Amygdala (tissue), 56 donors: ENCODE measurements around the gene PITX2.

Experiments
- DNase-seq, 56 donors: peaks; one replicate each; lab custom pipeline; 2025; lab: John Stamatoyannopoulos, UW

PITX2 gene

DNA sequence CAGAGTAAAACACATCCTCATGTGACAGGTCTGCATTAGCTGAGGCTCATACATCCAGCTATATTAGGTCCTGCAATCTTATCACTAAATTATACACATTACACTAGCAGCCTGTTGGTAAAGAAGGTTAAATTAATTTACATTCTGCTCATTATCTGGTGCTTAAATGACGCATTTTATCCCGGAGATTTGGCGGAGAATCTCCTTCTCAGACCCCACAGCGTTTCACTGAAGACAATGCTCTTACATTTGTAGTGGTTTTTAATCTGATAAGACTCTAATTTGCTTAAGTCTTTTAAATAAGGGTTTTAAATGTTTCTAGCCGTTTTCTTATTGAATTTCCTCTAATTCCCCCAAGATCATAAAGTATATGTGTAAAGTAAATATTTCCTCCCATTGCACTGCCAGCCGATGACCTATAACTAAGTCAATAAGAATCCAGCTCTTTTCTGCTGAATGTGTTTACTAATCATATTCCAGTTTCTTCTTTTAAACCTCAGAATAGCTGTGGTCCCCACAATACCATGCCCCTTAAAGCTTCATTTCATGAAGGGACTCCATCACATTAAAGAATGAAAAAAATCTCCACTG, 2.1 kb upstream of the PITX2 start:
- DNase-seq = no peak

DNA sequence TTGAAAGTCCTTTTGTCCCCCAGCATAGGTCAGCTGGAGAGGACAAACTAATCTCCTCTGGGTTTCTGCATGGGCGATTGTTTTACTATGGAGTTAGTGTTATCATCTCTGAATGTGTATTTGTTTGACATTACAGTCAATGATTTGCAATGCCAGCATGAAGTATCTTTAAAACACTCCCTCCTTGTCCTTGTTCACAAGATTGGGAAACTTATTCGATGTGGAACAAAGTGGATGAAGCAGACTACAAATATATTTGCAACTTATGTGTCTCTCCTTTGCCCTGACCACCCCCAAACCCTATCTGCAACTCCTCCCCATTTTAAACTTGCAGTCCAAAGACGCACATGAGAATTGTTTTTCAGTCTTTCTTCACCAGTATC, 1.5 kb upstream of the PITX2 start:
- no peak for DNase-seq

DNA sequence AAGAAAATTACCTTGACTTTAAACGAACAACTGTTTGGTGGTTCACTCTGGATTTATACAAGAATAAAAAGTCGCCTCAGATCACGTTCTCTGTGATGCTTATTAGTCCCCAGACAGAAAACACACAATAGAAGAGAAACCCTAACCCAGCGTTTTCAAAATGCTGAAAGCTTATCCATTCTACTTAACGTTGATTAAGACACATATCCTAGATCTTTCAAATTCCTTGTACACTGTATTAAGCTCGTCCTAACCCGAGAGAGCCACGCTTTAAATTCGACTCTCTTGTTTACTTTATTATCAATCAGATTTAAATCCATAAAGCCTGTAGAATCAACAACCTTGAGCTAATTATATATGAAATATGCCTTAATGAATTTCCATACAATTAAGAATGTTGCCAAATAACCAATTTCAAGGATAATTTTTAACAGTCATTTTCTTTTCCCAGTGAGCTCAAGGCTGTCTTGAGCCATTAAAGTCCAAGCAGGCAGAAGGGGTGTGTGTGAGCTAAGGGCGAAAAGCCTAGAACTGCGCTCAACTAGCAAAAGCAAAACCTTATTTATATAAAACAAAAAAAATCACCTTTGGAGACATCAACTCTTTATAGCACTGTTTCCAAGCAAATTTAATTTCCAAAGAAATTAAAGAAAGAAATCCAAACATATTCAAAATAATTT, 981 bp upstream of the PITX2 start:
- DNase-seq = no peak

DNA sequence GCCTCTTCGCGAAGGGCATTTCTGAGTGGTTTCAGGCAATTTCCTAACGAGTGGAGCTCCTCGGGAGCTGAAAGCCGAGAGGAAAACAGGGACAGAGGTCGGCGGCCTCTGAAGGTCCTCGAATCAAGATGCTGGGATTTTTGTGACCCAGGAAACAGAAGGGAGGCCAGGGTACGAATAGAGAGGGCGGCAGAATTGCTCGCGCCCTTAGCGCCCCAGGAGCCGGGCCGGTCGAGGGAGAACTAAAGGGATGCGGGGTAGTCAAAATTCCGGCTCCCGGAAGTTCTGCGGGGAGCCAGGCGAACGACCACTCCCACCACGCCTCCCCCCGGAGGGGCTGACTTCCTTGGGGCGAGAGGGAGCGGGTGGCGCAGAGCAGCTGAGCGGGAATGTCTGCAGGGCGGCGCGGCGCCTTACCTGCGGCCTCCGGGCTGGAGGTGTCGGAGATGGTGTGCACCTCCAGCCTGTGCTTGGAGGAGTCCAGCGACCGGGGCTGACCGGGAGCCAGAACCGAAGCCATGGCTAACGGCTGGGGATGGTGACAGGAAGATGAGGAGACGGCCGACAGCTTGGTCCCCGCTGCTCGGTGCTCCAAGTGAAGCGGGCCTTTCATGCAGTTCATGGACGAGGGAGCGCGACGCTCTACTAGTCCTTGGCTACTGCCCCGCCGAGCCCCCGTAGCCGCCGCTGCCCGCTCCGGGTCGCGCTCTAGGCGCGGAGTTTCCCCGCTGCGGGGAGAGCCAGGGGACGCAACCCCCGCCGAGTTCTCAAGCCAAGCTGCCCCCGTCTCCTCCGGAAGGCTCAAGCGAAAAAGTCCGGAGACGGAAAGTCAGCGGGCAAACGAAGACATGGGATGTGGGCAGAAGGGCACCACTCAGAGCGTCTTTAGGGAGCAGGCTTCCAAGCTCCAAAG, 782 bp downstream of the PITX2 start:
- no peak for DNase-seq

DNA sequence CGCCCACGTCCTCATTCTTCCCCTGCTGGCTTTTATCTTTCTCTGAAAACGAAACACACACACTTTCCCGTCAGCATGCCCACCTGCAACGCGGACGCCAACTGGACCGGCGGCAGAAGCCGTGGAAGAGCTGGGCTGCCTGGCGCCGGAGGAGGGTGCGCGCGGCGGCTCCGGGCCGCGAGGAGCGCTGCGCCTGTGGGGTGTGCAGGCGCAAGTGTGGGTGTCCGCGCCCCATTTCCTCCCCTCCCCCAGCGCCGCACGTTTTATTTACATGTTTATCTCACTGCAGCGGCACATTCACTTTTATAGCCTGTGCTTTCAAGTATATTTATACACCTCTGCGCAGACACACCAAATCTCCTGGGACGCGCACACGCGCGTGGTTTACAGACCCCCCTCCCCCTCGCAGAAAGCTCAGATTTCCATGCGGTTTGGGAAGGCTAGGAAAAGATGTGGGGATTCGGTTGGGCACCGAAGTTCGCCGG, 1.5 kb downstream of the PITX2 start:
- DNase-seq = no peak

DNA sequence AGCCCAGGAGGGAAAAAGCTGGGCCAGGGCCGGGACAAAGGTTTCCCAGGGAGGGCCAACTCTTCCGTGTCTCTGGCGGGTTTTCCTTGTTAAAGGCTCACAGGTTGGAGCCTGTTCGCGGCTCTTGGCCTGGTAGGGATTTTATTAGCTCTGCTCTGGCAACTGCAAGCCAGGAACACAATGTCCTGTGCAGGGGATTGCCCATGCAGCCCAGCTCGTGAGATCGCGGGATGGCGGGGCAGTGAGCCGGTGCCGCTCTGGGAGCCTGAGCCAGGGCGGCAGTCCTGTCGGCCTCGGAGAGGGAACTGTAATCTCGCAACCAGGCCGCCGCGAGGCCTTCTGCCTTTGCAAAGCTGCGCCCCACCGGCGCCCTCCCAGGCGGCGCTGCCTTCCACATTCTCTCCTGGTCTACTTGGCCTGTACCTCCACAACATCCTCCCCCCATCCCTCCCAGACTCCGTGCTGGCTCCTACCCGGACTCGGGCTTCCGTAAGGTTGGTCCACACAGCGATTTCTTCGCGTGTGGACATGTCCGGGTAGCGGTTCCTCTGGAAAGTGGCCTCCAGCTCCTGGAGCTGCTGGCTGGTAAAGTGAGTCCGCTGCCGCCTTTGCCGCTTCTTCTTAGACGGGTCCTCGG, 2.1 kb downstream of the PITX2 start:
- DNase-seq = no peak

DNA sequence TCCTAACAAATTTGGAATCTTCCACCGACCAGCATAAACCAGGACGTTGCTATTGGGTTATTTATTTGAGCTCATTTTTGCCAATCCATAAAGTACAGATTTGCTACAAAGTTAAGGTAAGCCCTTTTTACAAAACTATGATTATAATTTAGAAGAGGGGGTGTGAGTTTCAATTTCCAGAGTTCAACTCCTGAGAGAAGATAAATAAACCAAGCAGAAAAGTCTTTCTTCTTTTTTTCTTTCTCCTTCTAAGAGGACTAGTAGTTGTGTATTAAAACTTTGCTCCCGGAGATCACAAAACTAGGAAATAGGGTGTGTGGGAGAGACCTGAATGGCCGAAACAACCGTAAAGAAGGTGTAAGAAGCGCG, 2.6 kb downstream of the PITX2 start:
- no peak for DNase-seq

DNA sequence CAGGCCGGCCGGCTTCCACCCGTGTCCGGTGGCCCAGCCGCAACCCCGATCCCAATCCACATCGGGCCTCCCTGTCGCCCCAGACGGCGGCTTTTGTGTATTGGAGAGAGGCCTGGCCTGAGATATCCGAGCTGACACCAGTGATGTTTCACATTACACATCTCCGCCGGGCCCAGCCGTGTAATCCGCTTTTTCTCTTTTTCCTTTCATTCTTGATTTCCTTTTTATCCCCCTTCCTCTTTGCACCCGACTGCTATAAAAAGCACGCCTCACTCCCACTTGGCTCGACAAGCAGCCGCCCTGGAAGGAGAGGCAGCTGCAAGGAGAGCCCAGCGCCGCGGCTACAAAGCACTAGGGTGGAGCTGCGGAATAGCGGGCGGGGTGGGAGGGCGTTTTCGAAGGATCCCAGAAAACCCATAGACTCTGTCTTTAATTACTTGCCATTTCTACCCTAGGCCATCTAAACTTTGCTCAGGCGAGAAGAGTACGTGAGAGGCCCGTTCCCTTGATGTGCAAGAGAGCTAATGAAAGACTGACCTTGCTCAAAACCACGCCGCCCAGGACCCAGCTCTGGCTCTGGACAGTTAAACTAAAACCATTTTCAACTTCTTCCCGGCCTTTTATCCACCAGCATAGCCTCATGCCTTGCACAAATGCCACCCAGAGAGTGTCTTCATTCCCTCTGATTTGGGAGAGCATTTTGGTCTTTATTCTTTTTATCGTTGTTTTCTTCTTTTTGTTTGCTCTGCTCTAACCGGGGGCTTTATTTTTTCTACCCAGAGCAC, 3.2 kb downstream of the PITX2 start:
- no peak for DNase-seq

DNA sequence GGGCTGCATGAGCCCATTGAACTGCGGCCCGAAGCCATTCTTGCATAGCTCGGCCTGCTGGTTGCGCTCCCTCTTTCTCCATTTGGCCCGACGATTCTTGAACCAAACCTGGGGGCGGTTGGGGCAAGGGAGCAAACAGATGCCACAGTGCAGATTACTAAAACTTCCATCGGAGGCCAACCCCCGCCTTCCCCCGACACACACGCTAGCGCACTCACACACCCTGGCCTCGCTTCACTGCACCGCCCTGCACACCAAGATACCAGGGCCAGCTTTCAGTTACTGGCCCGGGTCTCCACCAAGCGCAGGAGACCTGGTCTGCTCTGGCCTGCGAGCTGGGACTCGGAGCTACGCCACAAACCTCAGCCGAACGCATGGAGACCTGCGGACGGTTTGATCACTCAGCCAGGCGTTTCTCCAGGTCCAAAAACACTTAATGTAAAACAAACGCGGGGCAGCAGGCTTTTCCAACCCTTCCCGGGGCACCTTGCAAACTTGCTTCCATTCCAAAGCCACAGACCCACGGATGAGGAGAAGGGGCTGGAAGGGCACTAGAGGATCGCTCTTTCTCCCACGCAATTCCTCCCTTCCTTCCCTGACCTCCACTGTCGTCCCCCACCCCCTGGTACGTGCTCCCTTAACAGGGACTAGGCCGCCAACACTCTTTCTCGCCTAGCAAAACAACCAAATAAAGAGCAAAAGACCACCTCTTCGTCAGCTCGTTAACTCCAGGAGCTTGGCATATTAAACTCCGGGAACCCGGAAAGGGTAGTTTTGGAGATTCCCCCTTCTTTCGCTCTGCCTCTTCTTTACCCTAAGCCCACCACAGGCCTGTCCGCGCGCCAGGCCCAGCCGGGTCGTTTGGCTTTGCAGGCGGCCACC, 4.1 kb downstream of the PITX2 start:
- DNase-seq = no peak

DNA sequence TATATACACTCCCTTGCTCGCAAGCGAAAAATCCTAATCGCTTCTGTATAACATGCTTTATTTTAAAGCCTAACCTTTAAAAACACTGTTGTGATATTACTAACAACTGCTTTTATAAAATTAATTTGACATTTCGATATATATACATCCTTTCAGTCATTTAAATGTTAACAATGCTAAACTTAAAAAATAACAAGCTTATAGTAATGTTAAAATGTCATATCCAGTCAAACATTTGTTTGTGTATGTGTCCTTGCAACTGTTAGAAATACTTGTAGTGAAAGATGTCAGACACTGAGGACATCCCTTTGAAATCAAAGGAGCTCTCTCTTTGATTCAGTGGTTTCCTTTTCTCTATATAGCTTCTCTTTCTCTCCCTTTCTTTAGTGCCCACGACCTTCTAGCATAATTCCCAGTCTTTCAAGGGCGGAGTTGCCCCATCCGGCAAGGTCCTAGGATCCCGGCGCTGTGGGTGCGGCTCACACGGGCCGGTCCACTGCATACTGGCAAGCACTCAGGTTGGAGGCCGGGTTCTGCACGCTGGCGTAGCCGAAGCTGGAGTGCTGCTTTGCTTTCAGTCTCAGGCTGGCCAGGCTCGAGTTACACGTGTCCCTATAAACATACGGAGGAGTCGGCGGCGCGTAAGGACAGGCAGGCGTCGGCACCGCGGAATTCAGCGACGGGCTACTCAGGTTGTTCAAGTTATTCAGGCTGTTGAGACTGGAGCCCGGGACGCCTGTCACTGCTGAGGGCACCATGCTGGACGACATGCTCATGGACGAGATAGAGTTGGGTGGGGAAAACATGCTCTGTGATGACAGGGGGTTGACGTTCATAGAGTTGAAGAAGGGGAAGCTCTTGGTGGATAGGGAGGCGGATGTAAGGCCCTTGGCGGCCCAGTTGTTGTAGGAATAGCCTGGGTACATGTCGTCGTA, 5.0 kb downstream of the PITX2 start:
- no peak for DNase-seq

DNA sequence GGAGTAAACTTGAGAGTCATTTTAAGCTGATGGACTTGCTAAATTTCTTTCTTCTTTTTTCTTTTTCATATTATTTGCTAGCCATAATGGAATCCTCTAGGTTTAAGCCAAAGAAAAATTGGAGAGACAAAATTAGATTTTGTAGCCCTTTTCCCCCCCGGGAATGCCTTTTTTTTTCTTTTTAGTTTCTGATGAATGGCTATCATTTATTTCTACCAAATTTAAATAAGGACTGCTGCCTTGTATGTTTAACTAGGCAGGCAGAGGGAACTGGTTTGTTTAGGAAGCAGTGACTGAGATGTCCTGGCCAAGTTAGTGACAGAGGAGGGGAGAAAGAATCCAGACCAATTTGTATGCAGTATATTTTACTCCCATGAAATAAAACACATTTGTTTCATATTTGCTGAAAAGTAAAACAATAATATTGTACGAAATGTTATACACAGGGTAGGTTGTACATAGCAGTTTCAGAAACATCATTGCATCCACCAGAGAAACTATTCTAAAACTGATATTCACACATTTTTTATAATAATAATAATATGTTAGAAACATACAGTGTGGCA, 5.7 kb downstream of the PITX2 start:
- no peak for DNase-seq

DNA sequence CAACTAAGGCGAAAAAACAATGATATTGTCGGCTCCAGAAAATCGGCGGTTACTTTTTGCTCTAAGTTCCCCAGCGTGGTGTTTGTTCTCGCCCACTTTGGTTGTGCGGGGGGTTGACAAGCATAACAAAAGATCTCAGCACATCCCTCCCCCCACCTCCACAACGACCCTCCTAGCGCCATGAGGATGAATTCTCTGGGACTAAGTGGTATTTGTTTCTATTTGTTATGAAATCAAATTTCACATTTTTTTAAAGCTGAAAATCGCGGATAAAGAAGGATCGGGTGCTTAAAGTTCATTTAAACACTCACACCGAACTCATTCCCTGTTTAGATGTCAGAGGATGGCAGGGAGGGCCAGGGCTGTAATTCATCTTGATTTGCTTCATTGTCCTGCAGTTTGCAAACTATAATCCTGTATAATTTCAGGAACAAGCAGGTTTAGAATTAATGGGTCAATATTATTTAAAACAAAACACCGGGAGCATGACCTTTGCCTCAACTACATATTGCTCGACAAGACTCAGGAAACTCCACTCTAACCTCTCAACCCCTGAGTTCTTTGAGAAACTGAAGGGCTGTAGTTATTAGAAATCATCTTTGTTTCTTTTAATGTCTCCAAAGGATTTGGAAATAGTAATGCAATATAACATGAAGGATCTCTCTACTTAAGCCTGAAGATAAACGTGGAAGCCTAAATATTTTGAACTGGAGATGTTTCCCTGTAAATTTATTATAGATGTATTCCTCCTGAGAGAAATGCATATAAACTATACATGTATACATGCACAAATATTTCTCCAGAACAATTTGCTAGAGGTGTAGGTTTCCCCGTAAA, 6.4 kb downstream of the PITX2 start:
- DNase-seq = no peak

DNA sequence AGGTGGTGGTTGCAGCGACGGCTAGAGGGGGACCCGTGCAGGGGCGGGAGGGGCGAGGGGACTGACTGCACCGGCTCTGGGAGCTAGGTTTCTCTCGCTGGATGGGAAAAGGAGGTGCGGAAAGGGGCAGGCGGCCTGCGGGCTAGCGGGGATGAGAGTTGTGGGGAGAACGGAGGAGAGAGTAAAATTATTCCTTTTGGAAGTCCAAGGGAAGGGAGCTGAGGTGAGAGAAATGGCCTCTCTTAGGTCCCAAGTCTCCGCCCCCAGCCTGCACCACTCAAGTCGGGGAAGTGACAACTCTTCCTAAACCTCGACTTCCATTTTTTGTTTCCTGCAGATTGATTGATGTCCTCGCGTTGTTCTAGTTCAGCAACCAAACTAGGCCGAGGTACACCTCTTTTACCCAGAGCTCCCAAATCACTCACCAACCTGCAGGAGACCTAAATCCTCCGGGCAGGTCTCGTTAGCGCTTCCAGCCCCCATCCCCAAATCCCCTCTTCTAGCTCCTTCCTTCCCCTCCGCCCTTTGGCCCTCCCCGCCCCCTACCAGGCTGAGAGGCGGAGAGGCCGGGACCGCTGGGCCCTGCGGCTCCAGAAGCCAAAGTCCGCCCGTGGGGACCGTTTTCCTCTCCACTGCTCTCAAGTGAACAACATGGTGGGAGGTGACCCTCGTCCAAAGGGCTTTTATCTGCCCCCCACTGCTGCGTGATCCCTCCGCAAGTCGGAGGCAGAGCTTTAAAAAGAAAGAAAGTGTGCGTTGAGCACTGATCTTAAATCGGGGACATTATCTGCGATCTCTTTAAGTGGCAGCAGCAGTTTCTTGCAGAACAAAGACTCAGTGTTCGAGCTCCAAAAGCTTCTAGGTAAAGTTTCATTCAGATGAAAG, 7.3 kb downstream of the PITX2 start:
- no peak for DNase-seq

DNA sequence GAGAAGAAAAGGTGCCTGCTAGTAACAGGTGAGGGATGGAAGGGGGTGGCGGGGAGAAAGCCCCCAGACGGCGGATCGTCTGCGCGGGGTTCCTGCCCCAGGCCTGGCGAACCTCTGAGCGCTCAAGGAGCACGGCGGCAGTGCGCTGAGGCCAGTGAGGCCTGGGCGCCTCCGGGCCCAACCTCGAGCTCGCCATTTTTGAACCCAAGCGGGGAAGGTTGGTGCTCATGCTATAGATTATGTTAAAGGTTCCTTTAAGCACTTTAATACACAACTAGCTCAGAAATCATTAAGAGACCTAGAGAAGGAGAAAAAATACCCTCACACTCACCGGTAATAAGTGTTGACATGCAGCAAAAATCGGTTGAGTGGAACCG, 7.9 kb downstream of the PITX2 start:
- DNase-seq = no peak

DNA sequence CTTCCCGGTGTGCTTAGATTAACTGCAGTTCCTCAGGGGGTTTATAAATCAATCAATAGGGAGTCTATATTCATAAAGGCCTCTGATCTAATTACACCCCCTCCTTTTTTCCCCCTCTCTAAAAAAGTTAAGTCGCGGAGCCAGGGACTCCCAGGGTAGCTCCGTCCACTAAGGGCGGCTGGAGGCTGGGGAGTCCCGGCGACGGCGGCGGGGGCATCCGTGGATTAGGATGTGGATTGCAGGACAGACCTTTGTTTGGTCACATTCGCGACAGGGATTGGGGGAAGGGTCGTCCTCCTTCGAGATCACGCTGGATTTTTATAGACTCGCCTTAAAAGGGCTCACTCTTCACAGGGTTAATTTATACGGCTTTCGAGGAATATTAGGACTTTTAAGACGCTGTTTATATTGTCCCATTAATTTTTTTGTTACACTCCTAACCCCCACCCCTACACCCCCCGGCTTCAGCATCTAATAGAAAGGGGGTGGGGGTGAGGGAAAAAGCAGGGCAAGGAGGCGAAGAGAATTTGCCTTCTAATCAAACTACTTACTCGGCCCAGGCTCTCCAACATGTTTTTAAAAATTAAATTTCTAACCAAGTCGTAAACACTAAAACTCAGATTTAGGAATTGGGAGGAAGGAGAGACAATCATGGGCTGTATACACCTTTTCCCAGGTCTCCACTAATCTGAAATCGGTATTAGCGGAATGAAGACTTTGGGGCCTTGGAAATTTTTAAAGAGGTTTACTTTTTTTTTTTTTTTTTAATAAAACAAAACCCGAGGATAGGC, 8.5 kb downstream of the PITX2 start:
- no peak for DNase-seq
